Measurements from ENCODE around the gene ATP13A5.

Gene ATP13A5

GRCh38 chr3:193240436-193240849 lies 138.1 kb downstream of the ATP13A5 start:
- DNase-seq (ENCODE audit: low spot score), result no peak
- in situ Hi-C loops (cut with MboI; ENCODE audit: low pct_unique_long_range_greater_than_20kb, low sequenced_read_pairs, unreplicated experiment), result no loop called here
- TF ChIP-seq CTCF (IDR thresholded peaks at IDR 0.05; ENCODE audit: extremely low read depth, insufficient read depth, missing control alignments), result no peak

GRCh38 chr3:193237030-193237429 lies 141.5 kb downstream of the ATP13A5 start:
- no peak for DNase-seq (ENCODE audit: low spot score)
- no peak for TF ChIP-seq CTCF (IDR thresholded peaks at IDR 0.05; ENCODE audit: extremely low read depth, insufficient read depth, missing control alignments)
- in situ Hi-C loops (cut with MboI; ENCODE audit: low pct_unique_long_range_greater_than_20kb, low sequenced_read_pairs, unreplicated experiment), result no loop called here

GRCh38 chr3:193236599-193236998 lies 142.0 kb downstream of the ATP13A5 start:
- DNase-seq (ENCODE audit: low spot score), result no peak
- TF ChIP-seq CTCF (IDR thresholded peaks at IDR 0.05; ENCODE audit: extremely low read depth, insufficient read depth, missing control alignments), result no peak
- in situ Hi-C loops (cut with MboI; ENCODE audit: low pct_unique_long_range_greater_than_20kb, low sequenced_read_pairs, unreplicated experiment), result no loop called here

GRCh38 chr3:193231201-193231600 lies 147.4 kb downstream of the ATP13A5 start:
- no peak for TF ChIP-seq CTCF (IDR thresholded peaks at IDR 0.05; ENCODE audit: extremely low read depth, insufficient read depth, missing control alignments)
- in situ Hi-C loops (cut with MboI; ENCODE audit: low pct_unique_long_range_greater_than_20kb, low sequenced_read_pairs, unreplicated experiment), result no loop called here
- DNase-seq (ENCODE audit: low spot score), result no peak

- in situ Hi-C loops (cut with MboI; ENCODE audit: low pct_unique_long_range_greater_than_20kb, low sequenced_read_pairs, unreplicated experiment), result no loop called here
- no peak for DNase-seq (ENCODE audit: low spot score)
- no peak for TF ChIP-seq CTCF (IDR thresholded peaks at IDR 0.05; ENCODE audit: extremely low read depth, insufficient read depth, missing control alignments)
These were observed 147.9 kb downstream of the ATP13A5 start for GRCh38 chr3:193230610-193231009.

- no peak for TF ChIP-seq CTCF (IDR thresholded peaks at IDR 0.05; ENCODE audit: extremely low read depth, insufficient read depth, missing control alignments)
- in situ Hi-C loops (cut with MboI; ENCODE audit: low pct_unique_long_range_greater_than_20kb, low sequenced_read_pairs, unreplicated experiment), result no loop called here
- no peak for DNase-seq (ENCODE audit: low spot score)
These were observed 148.6 kb downstream of the ATP13A5 start for GRCh38 chr3:193229851-193230420.

- TF ChIP-seq CTCF (IDR thresholded peaks at IDR 0.05; ENCODE audit: extremely low read depth, insufficient read depth, missing control alignments), result no peak
- DNase-seq (ENCODE audit: low spot score), result no peak
- in situ Hi-C loops (cut with MboI; ENCODE audit: low pct_unique_long_range_greater_than_20kb, low sequenced_read_pairs, unreplicated experiment), result no loop called here
These were observed 150.3 kb downstream of the ATP13A5 start for GRCh38 chr3:193228206-193228605.
